CD4-positive, alpha-beta T cell treated with Interleukin-1 beta for 1 hour (primary cell): Measurements from ENCODE around the gene ZNF124.
"Not testable (repeated sequence)": the region's sequence is repeated elsewhere in the genome, so short reads cannot be mapped to it uniquely, and the experiment has no call there.

Experiments used
- DNase-seq, 2 donors: peaks; one replicate each; pipeline ENCODE4 v3.0.0-alpha.2; 2020 to 2022

ZNF124 gene

GRCh38 chr1:247171875-247172563 is at the start of gene ZNF124:
Gene ZNF124 (minus strand): TSS chr1:247172020. CDS start chr1:247171877, 143 bp downstream.
- not testable (repeated sequence) for DNase-seq

GRCh38 chr1:247220280-247220679 is 48.5 kb upstream of the ZNF124 start:
- not testable (repeated sequence) for DNase-seq

GRCh38 chr1:247218121-247218651 is 46.4 kb upstream of the ZNF124 start:
- DNase-seq = no peak

GRCh38 chr1:247216261-247216660 is 44.4 kb upstream of the ZNF124 start:
- DNase-seq = no peak

- no peak for DNase-seq
Measured at GRCh38 chr1:247212627-247213617, 41.1 kb upstream of the ZNF124 start.

GRCh38 chr1:247212012-247212411 is 40.2 kb upstream of the ZNF124 start:
- no peak for DNase-seq

- no peak for DNase-seq
Measured at GRCh38 chr1:247211339-247211738, 39.5 kb upstream of the ZNF124 start.

- DNase-seq = peak; percentile 93 to 94
Measured at GRCh38 chr1:247210376-247211117, 38.7 kb upstream of the ZNF124 start.

- DNase-seq = no peak
Measured at GRCh38 chr1:247210062-247210375, 38.2 kb upstream of the ZNF124 start.

GRCh38 chr1:247209396-247209795 is 37.6 kb upstream of the ZNF124 start:
- peak in 1 of 2 donors; percentile 18 for DNase-seq

- no peak for DNase-seq
Measured at GRCh38 chr1:247204177-247204647, 32.4 kb upstream of the ZNF124 start.

- DNase-seq = no peak
Measured at GRCh38 chr1:247198781-247199180, 27.0 kb upstream of the ZNF124 start.

GRCh38 chr1:247193958-247194357 is 22.1 kb upstream of the ZNF124 start:
- DNase-seq = no peak

- DNase-seq = no peak
Measured at GRCh38 chr1:247189981-247190798, 18.4 kb upstream of the ZNF124 start.

- DNase-seq = no peak
Measured at GRCh38 chr1:247185667-247186066, 13.8 kb upstream of the ZNF124 start.

GRCh38 chr1:247184254-247184653 is 12.4 kb upstream of the ZNF124 start:
- no peak for DNase-seq

- no peak for DNase-seq
Measured at GRCh38 chr1:247182994-247183393, 11.2 kb upstream of the ZNF124 start.

GRCh38 chr1:247180581-247180980 is 8.8 kb upstream of the ZNF124 start:
- no peak for DNase-seq

- no peak for DNase-seq
Measured at GRCh38 chr1:247177755-247178154, 5.9 kb upstream of the ZNF124 start.

- no peak for DNase-seq
Measured at GRCh38 chr1:247175458-247175857, 3.6 kb upstream of the ZNF124 start.

- DNase-seq = no peak
Measured at GRCh38 chr1:247173431-247173830, 1.6 kb upstream of the ZNF124 start.

GRCh38 chr1:247172996-247173395 is 1.2 kb upstream of the ZNF124 start:
- DNase-seq = peak; percentile 2 to 7
